AG04449 (cell line): ENCODE measurements around the gene PIP4K2A.

Source experiments
- CTCF ChIA-PET: fragments of 350-600 bp; formaldehyde crosslinking; extraction: SDS; loops from one replicate; lab custom pipeline; 2021; ENCODE audit warnings: antibody characterized with exemption; lab: Yijun Ruan, JAX
- POLR2A ChIA-PET: fragments of 400-600, 350-600 bp; formaldehyde crosslinking; extraction: SDS; loops from one replicate; lab custom pipeline; 2020; ENCODE audit warnings: antibody characterized with exemption, inconsistent platforms; lab: Yijun Ruan, JAX
- DNase-seq: peaks from one replicate; pipeline ENCODE4 v3.0.0-alpha.2; 2010; ENCODE audit warnings: low read depth, low spot score
- H3K4me3 ChIP-seq: 2 replicates; pipeline ENCODE4 v1.5.1; 2011; ENCODE audit warnings: low read depth, mild to moderate bottlenecking, control low read depth, low read length
- TF ChIP-seq, protein P1 (sequence below): IDR thresholded peaks from one replicate; pipeline ENCODE4 v1.5.1; 2011; ENCODE audit warnings: mild to moderate bottlenecking, moderate library complexity, low read length, control low read depth, inconsistent platforms; ENCODE audit not compliant: insufficient read depth; ENCODE audit errors: missing control alignments

Gene PIP4K2A

DNA sequence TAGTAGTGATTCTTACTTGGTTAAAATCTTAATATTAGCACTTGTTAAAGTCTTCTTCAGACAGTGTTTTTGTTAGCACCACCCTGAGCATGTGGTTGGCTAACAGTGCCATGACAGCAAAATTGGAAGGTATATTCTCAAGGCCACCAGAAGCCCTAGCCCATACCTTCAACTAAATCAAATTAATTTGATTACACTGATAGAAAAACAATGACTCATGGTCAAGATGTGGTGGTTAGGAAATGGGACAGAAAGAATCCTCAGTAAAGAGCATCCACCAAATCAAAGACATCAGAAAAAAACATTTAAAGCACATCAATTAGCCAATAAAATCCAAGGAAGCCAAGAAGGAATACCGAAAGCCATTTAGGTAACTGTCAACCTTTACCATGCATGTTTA is 75.5 kb downstream of the PIP4K2A start:
- H3K4me3 ChIP-seq: no peak overlapping the region
- ChIA-PET POLR2A (interaction anchor here (0.6 kb wide), 1 partner anchor 397 kb away, joined by 3 read pairs; no protein-coding TSS in a partner anchor), CTCF (no interaction called here)
- no peak for DNase-seq
- TF ChIP-seq, protein P1, sequence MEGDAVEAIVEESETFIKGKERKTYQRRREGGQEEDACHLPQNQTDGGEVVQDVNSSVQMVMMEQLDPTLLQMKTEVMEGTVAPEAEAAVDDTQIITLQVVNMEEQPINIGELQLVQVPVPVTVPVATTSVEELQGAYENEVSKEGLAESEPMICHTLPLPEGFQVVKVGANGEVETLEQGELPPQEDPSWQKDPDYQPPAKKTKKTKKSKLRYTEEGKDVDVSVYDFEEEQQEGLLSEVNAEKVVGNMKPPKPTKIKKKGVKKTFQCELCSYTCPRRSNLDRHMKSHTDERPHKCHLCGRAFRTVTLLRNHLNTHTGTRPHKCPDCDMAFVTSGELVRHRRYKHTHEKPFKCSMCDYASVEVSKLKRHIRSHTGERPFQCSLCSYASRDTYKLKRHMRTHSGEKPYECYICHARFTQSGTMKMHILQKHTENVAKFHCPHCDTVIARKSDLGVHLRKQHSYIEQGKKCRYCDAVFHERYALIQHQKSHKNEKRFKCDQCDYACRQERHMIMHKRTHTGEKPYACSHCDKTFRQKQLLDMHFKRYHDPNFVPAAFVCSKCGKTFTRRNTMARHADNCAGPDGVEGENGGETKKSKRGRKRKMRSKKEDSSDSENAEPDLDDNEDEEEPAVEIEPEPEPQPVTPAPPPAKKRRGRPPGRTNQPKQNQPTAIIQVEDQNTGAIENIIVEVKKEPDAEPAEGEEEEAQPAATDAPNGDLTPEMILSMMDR: no peak

DNA sequence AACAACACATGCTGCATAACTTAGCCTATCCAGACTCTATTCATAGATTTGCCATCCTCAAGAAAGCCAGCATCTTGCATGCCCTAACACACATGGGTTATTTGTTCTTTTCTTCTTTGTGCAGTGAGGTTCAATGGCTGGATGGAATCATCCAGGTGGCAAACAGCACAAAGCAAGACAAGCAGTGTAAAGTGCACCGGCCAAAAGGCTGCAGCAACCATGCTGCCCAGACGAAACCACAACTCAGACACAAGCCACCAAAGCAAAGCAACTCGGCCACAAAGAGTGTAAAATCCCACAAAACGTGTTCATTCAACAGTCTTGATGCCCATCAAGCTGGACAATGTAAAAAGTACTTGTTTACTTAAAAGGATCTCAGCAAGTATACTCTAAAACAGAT is 76.9 kb downstream of the PIP4K2A start:
- TF ChIP-seq, protein P1: no peak
- ChIA-PET POLR2A (no interaction called here), CTCF (no interaction called here)
- no peak for DNase-seq
- H3K4me3 ChIP-seq: no peak overlapping the region

DNA sequence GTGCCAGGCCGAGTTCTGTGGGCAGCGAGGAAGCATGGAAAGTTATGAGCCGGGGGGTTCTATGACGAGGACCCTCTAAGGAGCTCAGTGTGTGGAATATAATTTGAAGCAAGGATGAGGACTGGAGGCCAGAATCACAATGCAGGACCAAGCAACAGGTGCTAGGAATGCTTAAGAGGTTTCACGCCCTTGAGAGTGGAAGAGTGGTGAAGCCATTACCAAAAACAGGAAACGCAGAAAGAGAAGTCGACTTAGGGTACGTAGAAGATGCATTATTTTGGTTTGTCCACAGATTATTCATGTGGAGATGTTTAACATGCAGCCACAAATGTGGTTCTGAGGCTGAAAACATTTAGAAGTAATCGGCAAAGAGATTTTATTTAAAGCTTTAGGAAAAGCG is 78.7 kb downstream of the PIP4K2A start:
- POLR2A ChIA-PET: interaction anchor here (0.7 kb wide), 1 partner anchor 77 kb away, joined by 3 read pairs; no protein-coding TSS in a partner anchor
- DNase-seq: no peak
- CTCF ChIA-PET: no interaction called here
- H3K4me3 ChIP-seq: no peak overlapping the region
- TF ChIP-seq, protein P1: no peak

DNA sequence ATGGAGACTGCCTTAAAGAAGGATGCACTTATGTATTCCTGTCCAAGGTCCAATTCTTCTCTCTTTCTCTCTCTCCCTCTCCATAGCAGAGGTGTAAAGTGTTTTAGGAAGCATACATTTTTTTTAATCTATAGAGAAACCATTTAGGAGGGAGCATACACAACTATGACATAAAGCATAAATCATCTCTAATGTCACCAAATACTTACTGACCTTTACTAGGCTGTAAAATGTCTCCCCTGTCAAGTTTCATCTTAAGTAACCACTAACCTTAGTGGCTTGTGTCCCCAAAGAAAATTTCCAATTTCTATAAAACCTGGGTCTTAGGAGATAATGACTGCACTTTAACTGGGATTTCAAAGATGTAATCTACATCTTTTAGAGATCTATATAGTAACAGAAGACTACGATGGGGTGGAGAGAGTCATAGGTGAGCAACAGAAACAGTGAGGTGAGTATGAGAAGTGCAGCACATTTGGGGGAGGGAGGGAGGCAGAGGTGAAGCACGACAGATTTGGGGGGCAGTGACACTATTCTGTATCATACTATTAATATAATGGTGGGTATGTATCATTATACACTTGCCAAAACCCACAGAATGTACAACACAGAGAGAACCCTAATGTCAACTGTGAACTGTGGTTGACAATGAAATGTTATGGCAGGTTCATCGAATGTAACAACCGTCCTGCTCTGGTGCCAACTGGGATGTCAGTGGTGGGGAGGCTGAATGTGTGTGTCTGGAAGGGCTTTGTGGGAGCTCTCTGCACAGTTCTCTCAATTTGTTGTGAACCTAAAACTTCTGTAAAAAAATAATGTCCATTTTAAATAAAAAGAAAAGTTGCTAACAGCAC is 79.5 kb downstream of the PIP4K2A start:
- H3K4me3 ChIP-seq: no peak overlapping the region
- POLR2A ChIA-PET: interaction anchor here (0.7 kb wide), 1 partner anchor 78 kb away, joined by 3 read pairs; no protein-coding TSS in a partner anchor
- DNase-seq: no peak
- TF ChIP-seq, protein P1: no peak
- CTCF ChIA-PET: no interaction called here

DNA sequence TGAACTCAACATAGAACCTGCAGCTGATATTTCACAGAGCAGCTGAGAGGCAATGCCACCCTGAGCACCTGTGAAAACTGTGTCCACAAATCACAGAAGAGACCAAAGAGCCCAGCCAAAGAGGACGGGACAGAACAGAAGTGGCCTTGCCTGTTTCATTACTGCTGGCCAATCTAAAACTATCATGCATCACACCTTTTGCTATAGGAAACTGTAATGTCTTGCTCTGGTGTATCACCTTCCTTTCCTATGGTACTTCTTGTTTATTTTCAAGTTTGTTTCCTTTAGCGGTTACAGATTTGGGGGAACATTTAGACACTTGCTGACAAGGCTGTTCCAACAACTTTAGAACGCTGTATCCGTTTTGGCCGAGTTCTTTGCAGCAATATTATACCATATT is 80.3 kb downstream of the PIP4K2A start:
- TF ChIP-seq, protein P1: no peak
- ChIA-PET POLR2A (no interaction called here), CTCF (no interaction called here)
- DNase-seq: no peak
- H3K4me3 ChIP-seq: no peak overlapping the region

DNA sequence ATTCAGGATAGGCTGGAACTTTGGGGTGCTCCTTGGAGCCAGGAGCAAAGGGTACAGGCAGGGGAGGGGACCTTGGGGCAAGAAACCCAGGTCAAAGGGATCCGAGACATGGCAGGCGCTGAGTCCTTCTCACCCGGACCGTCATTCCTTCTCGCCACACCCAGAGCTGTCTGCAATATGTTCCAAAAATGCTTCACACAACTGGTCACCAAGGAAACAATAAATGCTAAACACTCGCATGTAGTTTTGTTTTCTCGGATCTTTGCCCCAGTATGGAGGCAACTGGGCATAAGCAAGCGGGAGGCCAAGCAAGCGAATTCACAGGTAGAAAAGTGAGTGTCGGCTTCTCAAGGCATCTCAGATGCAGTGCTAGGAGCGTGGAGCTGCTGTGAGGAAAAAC is 80.8 kb downstream of the PIP4K2A start:
- POLR2A ChIA-PET: no interaction called here
- TF ChIP-seq, protein P1: no peak
- no peak overlapping the region for H3K4me3 ChIP-seq
- CTCF ChIA-PET: no interaction called here
- no peak for DNase-seq
